GM19328 (cell line): ENCODE data around the gene ANTXRL.
"Not testable (repeated sequence)": the region's sequence is repeated elsewhere in the genome, so short reads cannot be mapped to it uniquely, and the experiment has no call there.

Experiments used
- ATAC-seq: cut with Tn5 transposase; IDR thresholded peaks from one replicate; pipeline ENCODE4 v1.9.1; 2021; ENCODE audit warnings: mild to moderate bottlenecking, moderate library complexity; ENCODE audit not compliant: unreplicated experiment

ANTXRL gene

GRCh38 chr10:46286991-46287693, at the start of gene ANTXRL:
Gene ANTXRL (plus strand): TSS chr10:46286997. CDS start chr10:46287263, 266 bp downstream.
- no peak for ATAC-seq

GRCh38 chr10:46237815-46238510, 48.8 kb upstream of the ANTXRL start:
- no peak for ATAC-seq

- ATAC-seq: no peak
Observed at GRCh38 chr10:46239247-46239646, 47.5 kb upstream of the ANTXRL start.

GRCh38 chr10:46239993-46240683, 46.7 kb upstream of the ANTXRL start:
- no peak for ATAC-seq

GRCh38 chr10:46240684-46241565, 45.9 kb upstream of the ANTXRL start:
- ATAC-seq: no peak

- no peak for ATAC-seq
Observed at GRCh38 chr10:46245381-46245900, 41.4 kb upstream of the ANTXRL start.

- not testable (repeated sequence) for ATAC-seq
Observed at GRCh38 chr10:46246400-46247180, 40.2 kb upstream of the ANTXRL start.

- ATAC-seq: no peak
Observed at GRCh38 chr10:46247181-46247475, 39.7 kb upstream of the ANTXRL start.

- ATAC-seq: no peak
Observed at GRCh38 chr10:46247808-46248569, 38.8 kb upstream of the ANTXRL start.

GRCh38 chr10:46248651-46249146, 38.1 kb upstream of the ANTXRL start:
- ATAC-seq: no peak

GRCh38 chr10:46249617-46250344, 37.0 kb upstream of the ANTXRL start:
- ATAC-seq: not testable (repeated sequence)

GRCh38 chr10:46250481-46250880, 36.3 kb upstream of the ANTXRL start:
- ATAC-seq: no peak

GRCh38 chr10:46250898-46251856, 35.6 kb upstream of the ANTXRL start:
- no peak for ATAC-seq

- ATAC-seq: no peak
Observed at GRCh38 chr10:46251857-46252847, 34.6 kb upstream of the ANTXRL start.

GRCh38 chr10:46253076-46254006, 33.5 kb upstream of the ANTXRL start:
- no peak for ATAC-seq
